ENCODE measurements around the gene ABCD3. TPM values are rescaled to one million over a fixed set of nuclear protein-coding genes. Genes with fewer than 3 reads are reported as not detected.
A peak's percentile ranks its signal among the peaks of the same experiment; 100 is the strongest.

ABCD3 gene
- total and polyA plus RNA-seq, 11 donors: 16.2 to 94.2 (median 62.1) TPM

- Histone ChIP-seq H3K27ac (no peak overlapping the region), H3K4me3 (no peak overlapping the region), H3K9me3 (no peaks in the 10 kb centered on the region), H3K4me1 (no peaks in the 10 kb centered on the region), H3K36me3 (peaks cover 0 to 69% (median 43%) of the 10 kb centered on the region in 9 donors), H3K27me3 (no peaks in the 10 kb centered on the region)
- TF ChIP-seq CTCF (IDR thresholded peaks at IDR 0.05) (no peak), POLR2A (IDR thresholded peaks at IDR 0.05) (no peak)
- 85 to 90% (median 87%) methylated on average over 2 of the region's 2 CpGs for WGBS, 4 donors
- ATAC-seq (no peak), DNase-seq (no peak)
- intact Hi-C loops (cut with DNase I): no loop called here
Measured at GRCh38 chr1:94496076-94496755, 78.0 kb downstream of the ABCD3 start.

GRCh38 chr1:94501426-94501825, 83.2 kb downstream of the ABCD3 start:
- H3K4me1 ChIP-seq: peaks cover 0 to 18% (median 0%) of the 10 kb centered on the region in 12 donors
- 74 to 84% (median 78%) methylated on average over 2 of the region's 2 CpGs for WGBS, 4 donors
- ATAC-seq (no peak), DNase-seq (no peak)
- no peaks in the 10 kb centered on the region for H3K9me3 ChIP-seq
- peaks cover 0 to 87% (median 61%) of the 10 kb centered on the region in 9 donors for H3K36me3 ChIP-seq
- H3K27me3 ChIP-seq: no peaks in the 10 kb centered on the region
- H3K4me3 ChIP-seq: no peak overlapping the region
- TF ChIP-seq CTCF (IDR thresholded peaks at IDR 0.05): no peak
- TF ChIP-seq POLR2A (IDR thresholded peaks at IDR 0.05): no peak
- no peak overlapping the region for H3K27ac ChIP-seq
- intact Hi-C loops (cut with DNase I): no loop called here

GRCh38 chr1:94501935-94502334, 83.7 kb downstream of the ABCD3 start:
- ATAC-seq: peak in 2 of 4 donors; percentile 14 to 39
- Histone ChIP-seq H3K27ac (no peak overlapping the region), H3K9me3 (no peaks in the 10 kb centered on the region), H3K4me1 (peaks cover 0 to 18% (median 0%) of the 10 kb centered on the region in 12 donors), H3K27me3 (no peaks in the 10 kb centered on the region), H3K36me3 (peaks cover 0 to 92% (median 65%) of the 10 kb centered on the region in 9 donors), H3K4me3 (no peak overlapping the region)
- WGBS, 4 donors: 86 to 89% (median 88%) methylated on average over 4 of the region's 4 CpGs
- DNase-seq: no peak
- intact Hi-C loops (cut with DNase I): no loop called here
- no peak for TF ChIP-seq CTCF (IDR thresholded peaks at IDR 0.05)
- TF ChIP-seq POLR2A (IDR thresholded peaks at IDR 0.05): no peak

GRCh38 chr1:94503153-94503552, 85.0 kb downstream of the ABCD3 start:
- Histone ChIP-seq H3K27me3 (no peaks in the 10 kb centered on the region), H3K9me3 (no peaks in the 10 kb centered on the region), H3K4me1 (peaks cover 0 to 18% (median 0%) of the 10 kb centered on the region in 12 donors), H3K27ac (no peak overlapping the region), H3K36me3 (peaks cover 0 to 84% (median 64%) of the 10 kb centered on the region in 9 donors), H3K4me3 (no peak overlapping the region)
- TF ChIP-seq CTCF (IDR thresholded peaks at IDR 0.05): no peak
- TF ChIP-seq POLR2A (IDR thresholded peaks at IDR 0.05): no peak
- ATAC-seq: no peak
- intact Hi-C loops (cut with DNase I): no loop called here
- no peak for DNase-seq
- WGBS, 4 donors: 74 to 79% (median 78%) methylated on average over 4 of the region's 4 CpGs

Measured in heart left ventricle (tissue), 16 donors.